Uterus (tissue), 2 donors: ENCODE data around the gene EPX.

Experiments
- CTCF ChIP-seq, 4 experiments: fragments of 200-600 bp in 2 of 4; fragments of 450-650 bp in 2 of 4; sonication (generic) in 2 of 4; IDR thresholded peaks; one replicate each; pipeline ENCODE4 v1.5.1; 2016 to 2019; ENCODE audit warnings: antibody characterized with exemption in 4 of 4, mild to moderate bottlenecking in 2 of 4, moderate library complexity in 1 of 4
- POLR2A ChIP-seq, 2 donors: fragments of 450-650 bp; IDR thresholded peaks; one replicate each; pipeline ENCODE4 v1.6.1; 2016; ENCODE audit warnings: antibody characterized with exemption in 2 of 2, mild to moderate bottlenecking in 1 of 2, moderate library complexity in 1 of 2

- TF ChIP-seq CTCF (IDR thresholded peaks at IDR 0.05) (no peak), POLR2A (IDR thresholded peaks at IDR 0.05) (no peak)
Observed at GRCh38 chr17:58202859-58203258, 10.3 kb downstream of the EPX start.
